Uterus (tissue), 4 donors: ENCODE measurements around the gene TARDBP. TPM values are rescaled to one million over a fixed set of nuclear protein-coding genes. Genes with fewer than 3 reads are reported as not detected.

Experiments used
- DNase-seq, 2 donors: peaks; one replicate each; pipeline ENCODE4 v3.0.0-alpha.2; 2019 to 2020
- H3K27ac ChIP-seq, 2 donors: fragments of 200-600 bp; sonication (generic); 1 replicate in 1 of 2; 2 replicates in 1 of 2; pipeline ENCODE4 v1.5.1; 2016 to 2018
- H3K27me3 ChIP-seq, 2 donors: fragments of 200-600 bp; sonication (generic); one replicate each; pipeline ENCODE4 v1.5.1; 2018 to 2019; ENCODE audit warnings: control low read depth in 1 of 2
- H3K36me3 ChIP-seq, 2 donors: fragments of 200-600 bp; sonication (generic); one replicate each; pipeline ENCODE4 v1.5.1; 2019; ENCODE audit warnings: control low read depth in 1 of 2
- H3K4me1 ChIP-seq, 2 donors: fragments of 200-600 bp; sonication (generic); one replicate each; pipeline ENCODE4 v1.5.1; 2018 to 2019; ENCODE audit warnings: control low read depth in 1 of 2
- H3K4me3 ChIP-seq, 2 donors: fragments of 200-600 bp; sonication (generic); 1 replicate in 1 of 2; 2 replicates in 1 of 2; pipeline ENCODE4 v1.5.1; 2018 to 2019; ENCODE audit warnings: mild to moderate bottlenecking in 1 of 2
- H3K9me3 ChIP-seq, 2 donors: fragments of 200-600 bp; sonication (generic); one replicate each; pipeline ENCODE4 v1.5.1; 2019; ENCODE audit warnings: control low read depth in 1 of 2
- POLR2A ChIP-seq, 2 donors: fragments of 450-650 bp; IDR thresholded peaks; one replicate each; pipeline ENCODE4 v1.6.1; 2016; ENCODE audit warnings: antibody characterized with exemption in 2 of 2, mild to moderate bottlenecking in 1 of 2, moderate library complexity in 1 of 2
- intact Hi-C: fragments of 100-400 bp; cut with DNase I; formaldehyde crosslinking; loops from one replicate; pipeline ENCODE4 v1.15.1; 2023; ENCODE audit warnings: low total_unique reads
- total RNA-seq, 4 donors: library from RNA; depleted of rRNA in 3 of 4; stranded (reverse); fragments of >200 nt in 3 of 4; gene quantifications; one replicate each; pipeline versions ENCODE4 v1.1.0 to v1.2.4, GENCODE V29; 2014 to 2023
- TF ChIP-seq, protein P1 (sequence below), 4 experiments: fragments of 200-600 bp in 2 of 4; fragments of 450-650 bp in 2 of 4; sonication (generic) in 2 of 4; IDR thresholded peaks; one replicate each; pipeline ENCODE4 v1.5.1; 2016 to 2019; ENCODE audit warnings: antibody characterized with exemption in 4 of 4, mild to moderate bottlenecking in 2 of 4, moderate library complexity in 1 of 4
- donor health status: DM: yes; HTN: yes; CAD: no.

Gene TARDBP
- total RNA-seq, 4 donors from 2014 or later: 176 to 617 (median 207) TPM

DNA sequence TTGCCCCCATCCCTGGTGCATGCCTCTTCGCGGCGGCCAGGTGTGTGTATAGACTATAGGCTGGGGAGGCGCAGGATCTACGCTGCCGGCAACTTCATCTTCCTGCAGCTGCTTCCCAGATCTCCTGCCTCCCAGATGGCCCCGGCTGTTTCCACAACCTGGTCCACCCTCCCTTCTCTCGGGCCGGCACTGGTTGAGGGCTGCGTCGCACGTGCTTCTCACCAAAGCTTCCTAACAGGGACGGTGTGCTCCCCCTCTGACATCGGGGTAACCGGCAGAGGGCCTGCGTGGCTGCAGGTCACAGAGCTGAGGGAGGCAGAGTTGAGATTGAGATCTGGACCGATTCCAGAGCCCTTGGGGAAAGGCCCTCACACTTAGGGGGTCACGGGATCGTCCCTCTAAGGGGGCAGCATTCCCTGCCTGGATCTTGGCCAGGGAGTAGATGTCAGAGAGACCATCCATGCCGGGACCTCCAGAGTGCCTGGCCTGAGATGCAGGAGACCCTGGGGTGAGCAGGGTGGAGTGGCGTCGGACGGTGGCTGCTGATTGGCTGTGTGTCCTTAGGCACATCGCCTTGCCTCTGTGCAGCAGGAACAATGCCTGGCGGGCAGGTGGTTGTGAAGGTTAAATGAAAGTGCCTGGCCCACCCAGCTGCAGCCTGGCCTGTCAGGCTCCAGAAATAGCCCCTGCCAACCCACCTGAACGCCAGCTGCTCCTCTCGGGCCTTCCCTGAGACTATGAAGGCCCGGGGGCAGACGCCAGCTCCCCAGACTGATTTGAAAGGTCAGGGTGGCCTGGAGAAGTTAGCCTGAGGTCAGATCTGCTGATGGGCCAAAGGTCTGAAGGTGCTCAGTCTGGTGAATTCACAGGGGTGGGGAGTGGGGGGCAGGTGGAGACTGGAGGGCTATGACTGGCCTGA is 40.6 kb downstream of the TARDBP start:
- H3K27me3 ChIP-seq: no peaks in the 10 kb centered on the region
- no peak for TF ChIP-seq POLR2A (IDR thresholded peaks at IDR 0.05)
- TF ChIP-seq, protein P1, sequence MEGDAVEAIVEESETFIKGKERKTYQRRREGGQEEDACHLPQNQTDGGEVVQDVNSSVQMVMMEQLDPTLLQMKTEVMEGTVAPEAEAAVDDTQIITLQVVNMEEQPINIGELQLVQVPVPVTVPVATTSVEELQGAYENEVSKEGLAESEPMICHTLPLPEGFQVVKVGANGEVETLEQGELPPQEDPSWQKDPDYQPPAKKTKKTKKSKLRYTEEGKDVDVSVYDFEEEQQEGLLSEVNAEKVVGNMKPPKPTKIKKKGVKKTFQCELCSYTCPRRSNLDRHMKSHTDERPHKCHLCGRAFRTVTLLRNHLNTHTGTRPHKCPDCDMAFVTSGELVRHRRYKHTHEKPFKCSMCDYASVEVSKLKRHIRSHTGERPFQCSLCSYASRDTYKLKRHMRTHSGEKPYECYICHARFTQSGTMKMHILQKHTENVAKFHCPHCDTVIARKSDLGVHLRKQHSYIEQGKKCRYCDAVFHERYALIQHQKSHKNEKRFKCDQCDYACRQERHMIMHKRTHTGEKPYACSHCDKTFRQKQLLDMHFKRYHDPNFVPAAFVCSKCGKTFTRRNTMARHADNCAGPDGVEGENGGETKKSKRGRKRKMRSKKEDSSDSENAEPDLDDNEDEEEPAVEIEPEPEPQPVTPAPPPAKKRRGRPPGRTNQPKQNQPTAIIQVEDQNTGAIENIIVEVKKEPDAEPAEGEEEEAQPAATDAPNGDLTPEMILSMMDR (IDR thresholded peaks at IDR 0.05): no peak
- intact Hi-C loops: no loop called here
- no peak overlapping the region for H3K4me3 ChIP-seq
- no peaks in the 10 kb centered on the region for H3K36me3 ChIP-seq
- H3K4me1 ChIP-seq: no peaks in the 10 kb centered on the region
- H3K9me3 ChIP-seq: no peaks in the 10 kb centered on the region
- H3K27ac ChIP-seq: no peak overlapping the region
- DNase-seq: no peak

DNA sequence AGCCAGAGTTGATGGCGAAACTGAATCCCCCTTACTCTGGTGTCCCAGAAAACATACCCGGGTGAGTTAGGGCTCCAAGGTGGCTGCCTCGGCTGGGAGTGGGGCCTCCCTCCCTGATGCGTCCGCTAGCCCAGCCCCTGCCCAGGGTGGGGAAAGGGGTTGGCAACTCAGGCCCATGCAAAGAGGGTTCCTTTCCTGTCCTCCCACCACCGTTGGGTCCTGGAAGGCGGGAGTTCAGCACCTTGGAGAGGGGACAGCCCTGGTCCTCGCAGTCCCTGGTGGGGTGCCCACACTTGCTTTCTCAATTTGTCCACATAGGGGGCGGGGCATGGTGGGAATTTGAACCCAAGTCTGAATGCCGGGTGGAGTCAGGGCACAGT is 41.3 kb downstream of the TARDBP start:
- Histone ChIP-seq H3K27ac (no peak overlapping the region), H3K36me3 (no peaks in the 10 kb centered on the region), H3K4me3 (no peak overlapping the region), H3K4me1 (peaks cover 0 to 3% of the 10 kb centered on the region in 2 donors), H3K27me3 (no peaks in the 10 kb centered on the region), H3K9me3 (no peaks in the 10 kb centered on the region)
- intact Hi-C loops: no loop called here
- DNase-seq: no peak
- no peak for TF ChIP-seq POLR2A (IDR thresholded peaks at IDR 0.05)
- TF ChIP-seq, protein P1 (IDR thresholded peaks at IDR 0.05): no peak

DNA sequence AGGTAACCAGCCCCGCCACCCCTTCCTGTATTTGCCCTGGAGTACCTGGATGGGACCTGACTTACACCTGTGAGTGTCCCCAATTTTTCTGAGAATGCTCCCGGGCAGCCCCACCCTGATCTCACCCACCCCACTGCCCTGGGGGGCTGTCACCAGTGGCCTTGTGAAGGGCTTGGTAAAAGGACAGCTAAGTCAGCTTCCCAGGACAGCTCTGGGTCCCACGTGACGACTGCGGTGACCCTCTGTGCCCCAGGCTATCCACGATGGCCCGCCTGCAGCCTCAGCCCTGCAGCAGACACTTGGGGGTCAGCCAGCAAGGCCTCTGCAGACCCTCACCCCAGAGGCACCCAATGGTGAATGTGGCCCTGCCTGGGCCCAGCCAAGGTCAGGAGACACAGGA is 41.7 kb downstream of the TARDBP start:
- TF ChIP-seq POLR2A (IDR thresholded peaks at IDR 0.05): no peak
- TF ChIP-seq, protein P1 (IDR thresholded peaks at IDR 0.05): no peak
- H3K27ac ChIP-seq: no peak overlapping the region
- H3K9me3 ChIP-seq: no peaks in the 10 kb centered on the region
- no peak overlapping the region for H3K4me3 ChIP-seq
- DNase-seq: no peak
- H3K4me1 ChIP-seq: peaks cover 0 to 8% of the 10 kb centered on the region in 2 donors
- H3K27me3 ChIP-seq: no peaks in the 10 kb centered on the region
- intact Hi-C loops: no loop called here
- no peaks in the 10 kb centered on the region for H3K36me3 ChIP-seq

DNA sequence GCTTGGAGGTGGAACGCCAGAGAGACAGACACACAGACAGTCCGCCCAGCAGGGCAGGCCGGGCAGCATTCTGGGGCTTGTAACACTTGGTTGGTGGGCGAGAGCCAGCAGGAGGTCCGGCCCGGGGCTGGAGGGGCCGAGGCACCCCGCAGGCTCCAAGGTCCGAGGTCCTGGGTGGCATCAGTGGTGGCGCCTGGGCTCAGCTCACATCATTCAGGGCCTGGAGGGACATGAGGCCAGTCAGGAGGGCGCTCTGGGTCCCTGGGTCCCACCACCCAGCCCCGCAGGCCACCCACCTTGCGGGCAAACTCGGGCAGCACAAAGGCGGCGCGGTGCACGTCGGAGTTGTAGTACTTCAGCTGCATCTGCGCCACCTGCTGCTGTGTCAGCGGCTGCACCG is 42.2 kb downstream of the TARDBP start:
- no peak for DNase-seq
- intact Hi-C loops: no loop called here
- TF ChIP-seq, protein P1 (IDR thresholded peaks at IDR 0.05): no peak
- no peak for TF ChIP-seq POLR2A (IDR thresholded peaks at IDR 0.05)
- H3K4me3 ChIP-seq: no peak overlapping the region
- H3K27ac ChIP-seq: no peak overlapping the region
- H3K4me1 ChIP-seq: peaks cover 0 to 9% of the 10 kb centered on the region in 2 donors
- no peaks in the 10 kb centered on the region for H3K9me3 ChIP-seq
- H3K27me3 ChIP-seq: no peaks in the 10 kb centered on the region
- H3K36me3 ChIP-seq: no peaks in the 10 kb centered on the region

DNA sequence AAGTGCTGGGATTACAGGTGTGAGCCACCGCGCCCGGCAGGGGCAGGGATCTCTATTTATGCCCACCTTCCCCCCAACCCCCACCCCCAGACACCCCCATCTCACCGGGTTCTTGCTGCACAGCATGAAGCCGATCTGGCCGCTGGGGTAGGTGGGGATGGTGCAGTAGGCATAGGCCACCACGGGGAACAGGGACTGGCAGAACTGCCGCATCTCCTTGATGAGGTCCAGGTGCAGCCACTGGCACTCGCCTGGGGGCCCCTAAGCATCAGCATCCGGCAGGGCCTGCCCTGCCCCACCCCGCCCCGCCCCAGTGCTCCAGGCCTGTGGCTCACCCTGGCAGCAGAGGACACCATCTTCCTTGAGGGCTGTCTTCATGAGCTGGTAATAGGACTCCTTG is 43.2 kb downstream of the TARDBP start:
- H3K9me3 ChIP-seq: no peaks in the 10 kb centered on the region
- H3K4me3 ChIP-seq: no peak overlapping the region
- TF ChIP-seq, protein P1 (IDR thresholded peaks at IDR 0.05): no peak
- no peak for TF ChIP-seq POLR2A (IDR thresholded peaks at IDR 0.05)
- H3K27ac ChIP-seq: no peak overlapping the region
- no peaks in the 10 kb centered on the region for H3K36me3 ChIP-seq
- peaks cover under 1 to 9% of the 10 kb centered on the region in 2 donors for H3K4me1 ChIP-seq
- no peaks in the 10 kb centered on the region for H3K27me3 ChIP-seq
- intact Hi-C loops: no loop called here
- no peak for DNase-seq
